HL-60 (cell line): ENCODE data around the gene MBD5.

Experiments
- DNase-seq, 2 experiments: peaks; one replicate each; pipeline ENCODE4 v3.0.0-alpha.2; 2010 to 2020; ENCODE audit warnings: low read depth in 1 of 2, low spot score in 1 of 2
- H3K27ac ChIP-seq: fragments of 250-450 bp; sonication (Bioruptor Pico); replicated peaks from 2 replicates; pipeline ENCODE4 v1.5.1; 2020; ENCODE audit warnings: mild to moderate bottlenecking, moderate library complexity
- H3K27me3 ChIP-seq: fragments of 250-450 bp; sonication (Bioruptor Pico); 2 replicates; pipeline ENCODE4 v1.5.1; 2021; ENCODE audit warnings: mild to moderate bottlenecking, moderate library complexity; ENCODE audit not compliant: insufficient read depth, poor library complexity, severe bottlenecking
- H3K4me3 ChIP-seq: replicated peaks from 2 replicates; pipeline ENCODE4 v1.5.1; 2011; ENCODE audit warnings: mild to moderate bottlenecking, control low read depth, low read length; ENCODE audit not compliant: insufficient read depth
- CTCF ChIP-seq: IDR thresholded peaks from one replicate; pipeline ENCODE4 v1.5.1; 2011; ENCODE audit warnings: low read length, control low read depth, inconsistent platforms; ENCODE audit not compliant: insufficient read depth
- GABPA ChIP-seq: IDR thresholded peaks from 2 replicates; pipeline ENCODE4 v1.6.1; 2012; ENCODE audit warnings: low read depth
- POLR2AphosphoS5 ChIP-seq: IDR thresholded peaks from 2 replicates; pipeline ENCODE4 v1.6.1; 2012; ENCODE audit warnings: low read depth
- REST ChIP-seq: IDR thresholded peaks from 2 replicates; pipeline ENCODE4 v1.6.1; 2012; ENCODE audit warnings: low read depth; ENCODE audit not compliant: insufficient replicate concordance
- SPI1 ChIP-seq: IDR thresholded peaks from 2 replicates; pipeline ENCODE4 v1.6.1; 2012; ENCODE audit warnings: low read depth, mild to moderate bottlenecking, borderline replicate concordance

MBD5 gene

GRCh38 chr2:148402786-148403185, 381.9 kb downstream of the MBD5 start:
- Histone ChIP-seq H3K4me3 (no peak overlapping the region), H3K27me3 (no peaks in the 10 kb centered on the region), H3K27ac (no peak overlapping the region)
- DNase-seq = no peak
- TF ChIP-seq GABPA (no peak), POLR2AphosphoS5 (no peak), REST (no peak), SPI1 (no peak), CTCF (no peak)

- no peak for TF ChIP-seq SPI1
- TF ChIP-seq GABPA = no peak
- TF ChIP-seq POLR2AphosphoS5 = no peak
- TF ChIP-seq CTCF = no peak
- TF ChIP-seq REST = no peak
- no peak for DNase-seq
- H3K27me3 ChIP-seq = no peaks in the 10 kb centered on the region
- H3K4me3 ChIP-seq = no peak overlapping the region
- no peak overlapping the region for H3K27ac ChIP-seq
Measured at GRCh38 chr2:148410899-148411298, 390.0 kb downstream of the MBD5 start.

GRCh38 chr2:148416248-148416647, 395.4 kb downstream of the MBD5 start:
- no peaks in the 10 kb centered on the region for H3K27me3 ChIP-seq
- DNase-seq = no peak
- no peak for TF ChIP-seq CTCF
- no peak for TF ChIP-seq GABPA
- no peak for TF ChIP-seq REST
- no peak for TF ChIP-seq SPI1
- H3K27ac ChIP-seq = no peak overlapping the region
- no peak overlapping the region for H3K4me3 ChIP-seq
